HEK293T (cell line): ENCODE results near the gene ZNF263.

Experiments used
- ARNT ChIP-seq: fragments of 450-650 bp; IDR thresholded peaks from 2 replicates; pipeline ENCODE4 v1.6.1; 2017; ENCODE audit warnings: mild to moderate bottlenecking
- BHLHE40 ChIP-seq: fragments of 450-650 bp; IDR thresholded peaks from 2 replicates; pipeline ENCODE4 v1.6.1; 2016; ENCODE audit warnings: mild to moderate bottlenecking, moderate library complexity, borderline replicate concordance
- ELF4 ChIP-seq: fragments of 450-650 bp; IDR thresholded peaks from 2 replicates; pipeline ENCODE4 v1.6.1; 2017; ENCODE audit warnings: antibody characterized with exemption
- FOXA1 ChIP-seq: fragments of 450-650 bp; IDR thresholded peaks from 2 replicates; pipeline ENCODE4 v1.6.1; 2016; ENCODE audit warnings: mild to moderate bottlenecking
- FOXM1 ChIP-seq: fragments of 450-650 bp; IDR thresholded peaks from 2 replicates; pipeline ENCODE4 v1.6.1; 2017; ENCODE audit warnings: mild to moderate bottlenecking, borderline replicate concordance
- HDGF ChIP-seq: fragments of 450-650 bp; IDR thresholded peaks from 2 replicates; pipeline ENCODE4 v1.6.1; 2017; ENCODE audit warnings: antibody characterized with exemption, borderline replicate concordance
- LEF1 ChIP-seq: fragments of 450-650 bp; IDR thresholded peaks from 2 replicates; pipeline ENCODE4 v1.6.1; 2017; ENCODE audit warnings: mild to moderate bottlenecking, borderline replicate concordance
- PKNOX1 ChIP-seq: fragments of 450-650 bp; IDR thresholded peaks from 2 replicates; pipeline ENCODE4 v1.6.1; 2016
- SP1 ChIP-seq: fragments of 450-650 bp; IDR thresholded peaks from 2 replicates; pipeline ENCODE4 v1.6.1; 2017
- SUZ12 ChIP-seq: fragments of 450-650 bp; IDR thresholded peaks from 2 replicates; pipeline ENCODE4 v1.6.1; 2016; ENCODE audit warnings: mild to moderate bottlenecking

- TF ChIP-seq FOXA1 (no peak), FOXM1 (no peak), BHLHE40 (no peak), ELF4 (no peak), LEF1 (no peak), ARNT (no peak), HDGF (no peak), PKNOX1 (no peak), SP1 (no peak), SUZ12 (no peak)
These were observed 40.6 kb upstream of the ZNF263 start for GRCh38 chr16:3242709-3243108.
